ENCODE results near the gene FCHSD1. TPM values are rescaled to one million over a fixed set of nuclear protein-coding genes. Genes with fewer than 3 reads are reported as not detected.

FCHSD1 gene
- total and polyA plus RNA-seq, 8 donors = 5.0 to 66.5 (median 14.3) TPM

DNA sequence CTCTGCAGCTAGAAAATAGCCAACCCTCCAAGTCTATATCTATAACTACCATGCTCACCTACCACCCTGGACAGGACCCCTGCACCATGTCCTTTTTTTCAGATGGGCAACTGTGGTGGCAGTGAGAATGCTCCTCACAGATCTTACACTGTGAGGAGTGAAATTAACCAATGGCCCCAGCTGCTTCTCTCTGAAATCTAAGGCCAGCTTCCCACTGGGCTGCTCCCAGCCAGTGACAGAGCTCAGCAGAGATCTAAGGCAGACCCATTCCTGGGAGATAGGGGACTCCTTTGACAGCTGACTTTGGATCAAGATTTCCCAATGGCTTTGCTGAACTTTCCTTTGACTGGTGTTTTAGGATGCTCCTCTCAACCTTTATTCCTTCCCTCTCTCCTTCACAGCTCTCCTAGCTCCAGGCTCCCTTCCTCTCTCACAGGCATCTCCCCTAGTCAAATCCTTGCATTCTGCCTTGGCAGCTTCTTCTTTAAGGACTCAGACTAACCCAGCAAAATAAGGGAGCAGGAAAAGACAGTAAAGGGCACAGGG is 32.5 kb upstream of the FCHSD1 start:
- intact Hi-C loops (cut with DNase I; ENCODE audit: low total_unique reads) = no loop called here
- Histone ChIP-seq H3K27me3 (no peaks in the 10 kb centered on the region), H3K4me3 (no peak overlapping the region), H3K4me1 (peaks cover 23 to 38% (median 31%) of the 10 kb centered on the region in 4 donors), H3K27ac (no peak overlapping the region), H3K9me3 (no peaks in the 10 kb centered on the region), H3K36me3 (peaks cover 0 to 3% (median 0%) of the 10 kb centered on the region in 4 donors)
- TF ChIP-seq, protein P1, sequence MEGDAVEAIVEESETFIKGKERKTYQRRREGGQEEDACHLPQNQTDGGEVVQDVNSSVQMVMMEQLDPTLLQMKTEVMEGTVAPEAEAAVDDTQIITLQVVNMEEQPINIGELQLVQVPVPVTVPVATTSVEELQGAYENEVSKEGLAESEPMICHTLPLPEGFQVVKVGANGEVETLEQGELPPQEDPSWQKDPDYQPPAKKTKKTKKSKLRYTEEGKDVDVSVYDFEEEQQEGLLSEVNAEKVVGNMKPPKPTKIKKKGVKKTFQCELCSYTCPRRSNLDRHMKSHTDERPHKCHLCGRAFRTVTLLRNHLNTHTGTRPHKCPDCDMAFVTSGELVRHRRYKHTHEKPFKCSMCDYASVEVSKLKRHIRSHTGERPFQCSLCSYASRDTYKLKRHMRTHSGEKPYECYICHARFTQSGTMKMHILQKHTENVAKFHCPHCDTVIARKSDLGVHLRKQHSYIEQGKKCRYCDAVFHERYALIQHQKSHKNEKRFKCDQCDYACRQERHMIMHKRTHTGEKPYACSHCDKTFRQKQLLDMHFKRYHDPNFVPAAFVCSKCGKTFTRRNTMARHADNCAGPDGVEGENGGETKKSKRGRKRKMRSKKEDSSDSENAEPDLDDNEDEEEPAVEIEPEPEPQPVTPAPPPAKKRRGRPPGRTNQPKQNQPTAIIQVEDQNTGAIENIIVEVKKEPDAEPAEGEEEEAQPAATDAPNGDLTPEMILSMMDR (IDR thresholded peaks at IDR 0.05) = no peak
- TF ChIP-seq POLR2A (IDR thresholded peaks at IDR 0.05) (no peak), POLR2AphosphoS5 (IDR thresholded peaks at IDR 0.05) (no peak)
- no peak for DNase-seq

DNA sequence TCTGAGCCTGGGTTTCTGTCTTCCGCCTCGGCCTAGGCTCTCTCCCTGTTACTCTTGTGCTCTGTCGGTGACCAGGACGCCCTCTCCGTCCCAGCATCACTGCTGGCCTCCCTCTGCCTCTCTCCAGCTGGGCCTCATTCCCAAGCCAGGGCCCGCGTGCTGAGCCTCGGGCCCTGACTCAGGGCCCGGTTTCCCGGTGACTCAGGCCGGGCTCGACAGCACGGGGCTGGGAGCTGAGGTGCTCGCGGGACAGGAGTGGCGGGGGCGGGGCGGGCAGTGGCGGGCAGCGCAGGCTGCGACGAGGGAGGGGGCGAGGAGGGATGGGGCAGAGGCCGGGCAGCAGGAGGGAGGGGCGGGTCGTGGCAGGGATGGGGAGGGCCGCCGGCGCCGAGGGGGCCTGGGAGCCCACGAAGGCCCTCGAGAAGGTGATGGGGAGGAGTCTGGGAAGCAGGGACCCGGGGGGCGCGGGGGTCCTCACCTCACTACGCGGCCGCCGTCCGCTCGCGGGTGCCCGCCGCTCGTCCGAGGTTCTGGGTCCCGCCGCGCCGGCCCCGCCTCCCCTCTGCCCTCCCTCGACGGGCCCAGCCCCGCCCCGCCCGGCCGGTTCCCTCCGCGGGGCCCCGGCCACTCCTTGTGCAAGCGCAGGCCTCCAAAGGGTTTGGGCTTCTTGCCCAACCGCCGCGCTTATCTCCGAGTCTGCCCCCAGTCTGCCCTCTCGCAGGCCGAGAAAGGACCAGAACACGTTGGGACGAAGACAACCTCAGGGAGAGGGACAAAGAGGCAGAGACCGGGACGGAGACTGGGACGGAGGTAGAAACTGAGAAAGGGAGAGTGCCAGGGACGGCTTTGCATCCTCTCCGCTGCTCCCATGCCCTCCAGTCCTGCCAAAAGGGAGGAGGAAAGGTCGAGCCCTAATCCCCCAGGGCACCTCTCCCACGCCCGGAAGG is 30.8 kb upstream of the FCHSD1 start, which contains the start of gene ARAP3:
Gene ARAP3, minus strand, starts transcription at position 536 of the 947 bp plus-strand sequence. CDS start 1,744 bp downstream, outside the sequence.
- WGBS, 5 donors = 2 to 4% (median 4%) methylated on average over 48 to 77 of the region's 77 CpGs
- intact Hi-C loops (cut with DNase I; ENCODE audit: low total_unique reads) = no loop called here
- peak; percentile 94 to 96 for DNase-seq

DNA sequence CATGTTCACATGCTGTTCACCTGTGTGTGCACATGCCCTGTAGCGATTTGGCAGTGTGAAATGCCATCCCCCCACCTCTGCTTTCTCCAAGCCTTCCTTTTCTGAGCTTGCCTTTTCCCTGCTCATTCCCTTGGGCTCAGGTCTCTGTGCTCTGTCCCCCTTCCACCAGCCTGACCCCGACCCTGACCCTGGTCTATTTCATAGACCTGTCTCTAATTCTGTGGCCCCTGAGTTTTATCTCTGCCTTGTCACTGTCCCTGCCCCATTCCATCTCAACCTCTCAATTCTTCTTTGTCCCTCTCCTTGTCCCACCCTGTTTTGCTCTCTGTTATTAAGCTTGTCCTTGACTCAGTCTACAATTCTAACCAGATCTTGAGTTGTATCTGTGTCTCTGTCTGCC is 30.1 kb upstream of the FCHSD1 start:
- peak overlapping the region; percentile 24 to 89 (median 88) for H3K27ac ChIP-seq
- H3K36me3 ChIP-seq = peaks cover 0 to 9% (median 0%) of the 10 kb centered on the region in 4 donors
- 23 to 56% (median 46%) methylated on average over 2 of the region's 2 CpGs for WGBS, 5 donors
- peak overlapping the region; percentile 53 to 59 (median 56) for H3K4me3 ChIP-seq
- no peaks in the 10 kb centered on the region for H3K27me3 ChIP-seq
- intact Hi-C loops (cut with DNase I; ENCODE audit: low total_unique reads) = no loop called here
- TF ChIP-seq, protein P1 (IDR thresholded peaks at IDR 0.05) = no peak
- no peak for TF ChIP-seq EP300 (IDR thresholded peaks at IDR 0.05)
- no peak for TF ChIP-seq POLR2A (IDR thresholded peaks at IDR 0.05)
- TF ChIP-seq POLR2AphosphoS5 (IDR thresholded peaks at IDR 0.05) = no peak
- peaks cover 23 to 38% (median 31%) of the 10 kb centered on the region in 4 donors for H3K4me1 ChIP-seq
- no peak for DNase-seq
- no peaks in the 10 kb centered on the region for H3K9me3 ChIP-seq

More for the DNA sequence above, 30.8 kb upstream of the FCHSD1 start, which contains the start of gene ARAP3:
- Histone ChIP-seq H3K27me3 (no peaks in the 10 kb centered on the region), H3K36me3 (peaks cover 0 to 9% (median 0%) of the 10 kb centered on the region in 4 donors), H3K27ac (peak within 1 kb of the TSS; percentile 75 to 89 (median 88)), H3K4me3 (peak within 1 kb of the TSS; percentile 53 to 59 (median 56)), H3K4me1 (peaks cover 23 to 38% (median 31%) of the 10 kb centered on the region in 4 donors), H3K9me3 (no peaks in the 10 kb centered on the region)
- TF ChIP-seq, protein P1 (IDR thresholded peaks at IDR 0.05) = no peak
- peak in 2 of 3 donors; percentile 52 to 66 for TF ChIP-seq POLR2AphosphoS5 (IDR thresholded peaks at IDR 0.05)
- no peak for TF ChIP-seq POLR2A (IDR thresholded peaks at IDR 0.05)
- no peak for TF ChIP-seq EP300 (IDR thresholded peaks at IDR 0.05)

DNA sequence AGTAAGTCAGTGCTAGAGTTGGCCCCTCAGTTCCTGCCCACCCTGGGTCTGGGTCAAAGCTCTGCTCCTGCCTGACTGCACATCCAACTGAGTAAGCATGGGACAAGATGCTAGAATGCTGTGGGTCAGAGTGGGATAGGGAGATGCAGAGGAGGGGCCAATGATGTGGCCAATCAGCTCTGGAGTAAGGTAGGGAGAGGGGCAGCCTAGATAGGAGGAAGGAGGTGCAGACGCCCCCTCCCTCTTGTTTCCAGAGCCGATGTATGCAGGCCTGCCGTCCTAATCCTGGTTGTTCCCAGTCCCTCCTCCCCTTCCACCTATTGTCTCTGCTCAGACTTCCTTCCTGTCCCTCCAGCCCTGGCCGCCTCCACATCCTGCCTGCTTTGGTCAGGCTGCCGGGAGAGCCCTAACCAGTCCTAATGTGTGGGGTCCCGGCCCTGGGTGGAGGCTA is 29.6 kb upstream of the FCHSD1 start:
- TF ChIP-seq POLR2AphosphoS5 (IDR thresholded peaks at IDR 0.05) (peak in 2 of 3 donors; percentile 23 to 49), POLR2A (IDR thresholded peaks at IDR 0.05) (no peak), EP300 (IDR thresholded peaks at IDR 0.05) (no peak)
- TF ChIP-seq, protein P1 (IDR thresholded peaks at IDR 0.05) = no peak
- H3K4me1 ChIP-seq = peaks cover 23 to 38% (median 31%) of the 10 kb centered on the region in 4 donors
- peak overlapping the region in 4 of 5 donors; percentile 82 to 89 (median 88) for H3K27ac ChIP-seq
- DNase-seq = peak in 1 of 2 donors; percentile 79
- peaks cover 0 to 9% (median 0%) of the 10 kb centered on the region in 4 donors for H3K36me3 ChIP-seq
- no peaks in the 10 kb centered on the region for H3K27me3 ChIP-seq
- intact Hi-C loops (cut with DNase I; ENCODE audit: low total_unique reads) = no loop called here
- no peaks in the 10 kb centered on the region for H3K9me3 ChIP-seq
- WGBS, 5 donors = 34 to 63% (median 38%) methylated on average over 3 to 6 of the region's 6 CpGs
- H3K4me3 ChIP-seq = peak overlapping the region; percentile 53 to 59 (median 56)

Measured in stomach (tissue), 9 donors.